Choroid plexus epithelial cell (primary cell): ENCODE results near the gene FBRS.

ENCODE experiments used
- DNase-seq: peaks from one replicate; pipeline ENCODE4 v3.0.0-alpha.2; 2010; ENCODE audit warnings: low read depth
- H3K4me3 ChIP-seq: 2 replicates; pipeline ENCODE4 v1.5.1; 2011; ENCODE audit warnings: low read depth, mild to moderate bottlenecking, control low read depth, low read length, moderate library complexity
- TF ChIP-seq, protein P1 (sequence below): conservative IDR thresholded peaks from 2 replicates; pipeline ENCODE4 v1.5.1; 2011; ENCODE audit warnings: low read depth, mild to moderate bottlenecking, control low read depth, inconsistent platforms, low read length, moderate library complexity

FBRS gene

GRCh38 chr16:30665155-30665829, 7.1 kb downstream of the FBRS start:
- no peak overlapping the region for H3K4me3 ChIP-seq
- DNase-seq, result no peak
- TF ChIP-seq, protein P1, sequence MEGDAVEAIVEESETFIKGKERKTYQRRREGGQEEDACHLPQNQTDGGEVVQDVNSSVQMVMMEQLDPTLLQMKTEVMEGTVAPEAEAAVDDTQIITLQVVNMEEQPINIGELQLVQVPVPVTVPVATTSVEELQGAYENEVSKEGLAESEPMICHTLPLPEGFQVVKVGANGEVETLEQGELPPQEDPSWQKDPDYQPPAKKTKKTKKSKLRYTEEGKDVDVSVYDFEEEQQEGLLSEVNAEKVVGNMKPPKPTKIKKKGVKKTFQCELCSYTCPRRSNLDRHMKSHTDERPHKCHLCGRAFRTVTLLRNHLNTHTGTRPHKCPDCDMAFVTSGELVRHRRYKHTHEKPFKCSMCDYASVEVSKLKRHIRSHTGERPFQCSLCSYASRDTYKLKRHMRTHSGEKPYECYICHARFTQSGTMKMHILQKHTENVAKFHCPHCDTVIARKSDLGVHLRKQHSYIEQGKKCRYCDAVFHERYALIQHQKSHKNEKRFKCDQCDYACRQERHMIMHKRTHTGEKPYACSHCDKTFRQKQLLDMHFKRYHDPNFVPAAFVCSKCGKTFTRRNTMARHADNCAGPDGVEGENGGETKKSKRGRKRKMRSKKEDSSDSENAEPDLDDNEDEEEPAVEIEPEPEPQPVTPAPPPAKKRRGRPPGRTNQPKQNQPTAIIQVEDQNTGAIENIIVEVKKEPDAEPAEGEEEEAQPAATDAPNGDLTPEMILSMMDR, result no peak

GRCh38 chr16:30665830-30666190, 7.6 kb downstream of the FBRS start:
- TF ChIP-seq, protein P1, result no peak
- no peak for DNase-seq
- no peak overlapping the region for H3K4me3 ChIP-seq

GRCh38 chr16:30666681-30667080, 8.4 kb downstream of the FBRS start:
- DNase-seq, result no peak
- TF ChIP-seq, protein P1, result no peak
- H3K4me3 ChIP-seq, result no peak overlapping the region

DNA sequence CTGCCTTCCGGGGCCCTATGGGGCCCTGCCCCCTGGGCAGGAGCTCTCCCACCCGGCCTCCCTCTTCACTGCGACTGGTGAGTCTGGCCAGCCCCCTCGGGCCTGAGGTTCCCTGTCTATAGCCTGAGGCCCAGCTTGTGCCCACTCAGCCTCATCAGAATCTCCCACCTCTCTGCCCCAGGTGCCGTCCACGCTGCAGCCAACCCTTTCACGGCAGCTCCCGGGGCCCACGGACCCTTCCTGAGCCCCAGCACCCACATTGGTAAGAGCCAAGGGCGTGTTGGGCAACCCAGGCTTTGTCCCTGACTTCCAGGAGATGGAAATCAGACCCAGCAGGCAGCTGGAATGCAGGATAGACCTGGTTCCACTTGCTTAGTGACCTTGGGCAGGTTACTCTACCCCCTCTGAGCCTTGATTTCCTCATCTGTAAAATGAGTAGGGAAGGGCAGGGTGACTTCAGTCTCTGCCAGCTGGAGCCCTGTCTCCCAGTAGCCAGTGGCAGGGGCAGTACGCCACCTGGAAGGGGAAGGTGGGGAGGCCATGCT, 9.2 kb downstream of the FBRS start:
- DNase-seq, result no peak
- TF ChIP-seq, protein P1, result no peak
- H3K4me3 ChIP-seq, result no peak overlapping the region

DNA sequence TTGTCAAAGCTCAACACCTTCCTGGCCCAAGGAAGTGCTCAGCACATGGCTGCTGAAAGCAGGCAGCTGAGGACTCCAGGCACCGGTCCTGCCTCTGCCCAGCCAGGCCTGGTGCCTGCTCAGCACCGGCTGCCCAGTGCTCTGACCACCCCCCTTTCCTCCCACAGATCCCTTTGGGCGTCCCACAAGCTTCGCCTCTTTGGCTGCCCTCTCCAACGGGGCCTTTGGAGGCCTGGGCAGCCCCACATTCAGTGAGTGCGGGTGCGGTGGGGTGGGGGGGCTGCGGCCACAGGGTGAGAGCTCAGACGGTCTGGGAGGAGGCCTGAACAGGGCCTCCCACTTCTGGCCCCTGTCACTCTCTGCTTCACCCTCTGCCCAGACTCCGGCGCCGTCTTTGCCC, 10.2 kb downstream of the FBRS start:
- no peak for DNase-seq
- TF ChIP-seq, protein P1, result no peak
- no peak overlapping the region for H3K4me3 ChIP-seq

GRCh38 chr16:30669026-30669902, 11.0 kb downstream of the FBRS start:
- no peak overlapping the region for H3K4me3 ChIP-seq
- DNase-seq, result no peak
- TF ChIP-seq, protein P1, result no peak
